SJCRH30 (cell line): ENCODE measurements around the gene PMS2. TPM values are rescaled to one million over a fixed set of nuclear protein-coding genes. Genes with fewer than 3 reads are reported as not detected.
"Not testable (repeated sequence)": the region's sequence is repeated elsewhere in the genome, so short reads cannot be mapped to it uniquely, and the experiment has no call there.

Experiments used
- DNase-seq, 2 experiments: peaks; one replicate each; pipeline ENCODE4 v3.0.0-alpha.2; 2015 to 2020
- H3K27ac ChIP-seq: fragments of 250-450 bp; sonication (Bioruptor Pico); 2 replicates; pipeline ENCODE4 v1.5.1; 2020; ENCODE audit warnings: mild to moderate bottlenecking, moderate library complexity
- H3K27me3 ChIP-seq: fragments of 250-450 bp; sonication (Bioruptor Pico); 2 replicates; pipeline ENCODE4 v1.5.1; 2020; ENCODE audit warnings: mild to moderate bottlenecking, moderate library complexity
- H3K36me3 ChIP-seq: fragments of 250-450 bp; sonication (Bioruptor Pico); 2 replicates; pipeline ENCODE4 v1.5.1; 2020; ENCODE audit warnings: mild to moderate bottlenecking, moderate library complexity
- H3K4me1 ChIP-seq: fragments of 250-450 bp; sonication (Bioruptor Pico); 2 replicates; pipeline ENCODE4 v1.5.1; 2020; ENCODE audit warnings: mild to moderate bottlenecking, moderate library complexity
- H3K4me3 ChIP-seq: fragments of 250-450 bp; sonication (Bioruptor Pico); 2 replicates; pipeline ENCODE4 v1.5.1; 2020; ENCODE audit warnings: mild to moderate bottlenecking, moderate library complexity
- H3K9me3 ChIP-seq: fragments of 250-450 bp; sonication (Bioruptor Pico); replicated peaks from 2 replicates; pipeline ENCODE4 v1.5.1; 2020; ENCODE audit warnings: mild to moderate bottlenecking, moderate library complexity
- total RNA-seq: library from RNA; depleted of rRNA; stranded (reverse); fragments of >200 nt; shearing (Covaris generic); gene quantifications from 2 replicates; pipeline ENCODE4 v1.2.3, GENCODE V29; 2014

The PMS2 gene
- total RNA-seq, 1 experiment from 2014 or later = 18.4 TPM

- not testable (repeated sequence) for H3K27me3 ChIP-seq, H3K4me1 ChIP-seq, H3K9me3 ChIP-seq, H3K27ac ChIP-seq, DNase-seq, H3K36me3 ChIP-seq, H3K4me3 ChIP-seq
Observed at GRCh38 chr7:5979680-5980314, 29.1 kb downstream of the PMS2 start.

GRCh38 chr7:5973580-5973979 lies 35.3 kb downstream of the PMS2 start:
- H3K9me3 ChIP-seq, H3K4me1 ChIP-seq, H3K27me3 ChIP-seq, H3K4me3 ChIP-seq, H3K27ac ChIP-seq, DNase-seq, H3K36me3 ChIP-seq: not testable (repeated sequence)

GRCh38 chr7:5970347-5970911 lies 38.4 kb downstream of the PMS2 start, which contains the start of gene RSPH10B:
Gene RSPH10B (minus strand): TSS chr7:5970689. CDS start chr7:5967116, 3,573 bp downstream.
- DNase-seq, H3K27me3 ChIP-seq, H3K9me3 ChIP-seq, H3K27ac ChIP-seq, H3K36me3 ChIP-seq, H3K4me1 ChIP-seq, H3K4me3 ChIP-seq: not testable (repeated sequence)

- DNase-seq = not testable (repeated sequence)
Observed at GRCh38 chr7:5963810-5964209, 45.0 kb downstream of the PMS2 start.

GRCh38 chr7:5963205-5963604 lies 45.6 kb downstream of the PMS2 start:
- H3K27ac ChIP-seq, H3K9me3 ChIP-seq, H3K36me3 ChIP-seq, H3K27me3 ChIP-seq, H3K4me1 ChIP-seq, H3K4me3 ChIP-seq, DNase-seq: not testable (repeated sequence)

More at GRCh38 chr7:5963810-5964209, 45.0 kb downstream of the PMS2 start:
- H3K27me3 ChIP-seq, H3K4me1 ChIP-seq, H3K36me3 ChIP-seq, H3K9me3 ChIP-seq, H3K27ac ChIP-seq, H3K4me3 ChIP-seq: not testable (repeated sequence)

GRCh38 chr7:5934945-5935450 lies 73.9 kb downstream of the PMS2 start:
- H3K27ac ChIP-seq, H3K9me3 ChIP-seq: not testable (repeated sequence)

GRCh38 chr7:5931905-5932644 lies 76.8 kb downstream of the PMS2 start:
- not testable (repeated sequence) for DNase-seq, H3K4me3 ChIP-seq, H3K9me3 ChIP-seq, H3K27me3 ChIP-seq, H3K36me3 ChIP-seq, H3K4me1 ChIP-seq, H3K27ac ChIP-seq

More at GRCh38 chr7:5934945-5935450, 73.9 kb downstream of the PMS2 start:
- H3K4me3 ChIP-seq, H3K27me3 ChIP-seq, DNase-seq, H3K36me3 ChIP-seq, H3K4me1 ChIP-seq: not testable (repeated sequence)

GRCh38 chr7:5931250-5931649 lies 77.6 kb downstream of the PMS2 start:
- not testable (repeated sequence) for DNase-seq, H3K36me3 ChIP-seq, H3K4me1 ChIP-seq, H3K9me3 ChIP-seq, H3K4me3 ChIP-seq, H3K27me3 ChIP-seq, H3K27ac ChIP-seq

- not testable (repeated sequence) for H3K27ac ChIP-seq
Observed at GRCh38 chr7:5930290-5930689, 78.6 kb downstream of the PMS2 start.

GRCh38 chr7:5926263-5926870 lies 82.5 kb downstream of the PMS2 start:
- not testable (repeated sequence) for H3K4me3 ChIP-seq, H3K36me3 ChIP-seq, H3K4me1 ChIP-seq, DNase-seq, H3K27me3 ChIP-seq, H3K9me3 ChIP-seq, H3K27ac ChIP-seq

More at GRCh38 chr7:5930290-5930689, 78.6 kb downstream of the PMS2 start:
- H3K36me3 ChIP-seq, H3K27me3 ChIP-seq, H3K4me1 ChIP-seq, H3K4me3 ChIP-seq, DNase-seq, H3K9me3 ChIP-seq: not testable (repeated sequence)

- not testable (repeated sequence) for H3K4me1 ChIP-seq, H3K9me3 ChIP-seq, H3K27me3 ChIP-seq, H3K4me3 ChIP-seq, H3K36me3 ChIP-seq, H3K27ac ChIP-seq, DNase-seq
Observed at GRCh38 chr7:5924630-5925029, 84.2 kb downstream of the PMS2 start.

GRCh38 chr7:5924180-5924579 lies 84.7 kb downstream of the PMS2 start:
- not testable (repeated sequence) for H3K27ac ChIP-seq

More at GRCh38 chr7:5924180-5924579, 84.7 kb downstream of the PMS2 start:
- not testable (repeated sequence) for H3K9me3 ChIP-seq, H3K4me3 ChIP-seq, DNase-seq, H3K27me3 ChIP-seq, H3K36me3 ChIP-seq, H3K4me1 ChIP-seq
